Raji (cell line): ENCODE measurements around the gene POU2AF3.

Experiments used
- POLR2A ChIP-seq: IDR thresholded peaks from 2 replicates; pipeline ENCODE4 v1.6.1; 2011; ENCODE audit warnings: low read depth, low read length, control low read depth; ENCODE audit not compliant: insufficient read depth

Gene POU2AF3

GRCh38 chr11:111310723-111311122, 12.4 kb downstream of the POU2AF3 start:
- TF ChIP-seq POLR2A = no peak

DNA sequence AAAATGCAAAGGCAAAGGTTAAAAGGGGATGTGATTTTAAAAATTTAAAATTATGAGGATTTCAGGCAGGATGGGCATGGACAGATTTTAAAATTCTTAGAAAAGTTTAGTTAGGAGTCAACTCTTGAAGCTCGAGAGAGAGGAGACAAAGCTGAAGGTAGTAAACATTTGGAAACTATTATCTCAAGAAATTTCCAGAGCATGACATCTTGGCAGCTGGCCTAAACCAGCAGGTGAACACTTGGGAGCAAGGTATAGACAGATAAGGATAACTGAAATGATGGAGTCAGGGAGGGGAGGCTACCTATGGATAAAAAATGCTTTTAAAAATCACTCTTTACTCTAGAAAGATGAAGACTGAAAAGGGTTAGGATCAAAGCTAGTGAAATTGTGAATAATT, 13.7 kb downstream of the POU2AF3 start:
- no peak for TF ChIP-seq POLR2A

GRCh38 chr11:111319296-111319695, 20.9 kb downstream of the POU2AF3 start:
- no peak for TF ChIP-seq POLR2A

DNA sequence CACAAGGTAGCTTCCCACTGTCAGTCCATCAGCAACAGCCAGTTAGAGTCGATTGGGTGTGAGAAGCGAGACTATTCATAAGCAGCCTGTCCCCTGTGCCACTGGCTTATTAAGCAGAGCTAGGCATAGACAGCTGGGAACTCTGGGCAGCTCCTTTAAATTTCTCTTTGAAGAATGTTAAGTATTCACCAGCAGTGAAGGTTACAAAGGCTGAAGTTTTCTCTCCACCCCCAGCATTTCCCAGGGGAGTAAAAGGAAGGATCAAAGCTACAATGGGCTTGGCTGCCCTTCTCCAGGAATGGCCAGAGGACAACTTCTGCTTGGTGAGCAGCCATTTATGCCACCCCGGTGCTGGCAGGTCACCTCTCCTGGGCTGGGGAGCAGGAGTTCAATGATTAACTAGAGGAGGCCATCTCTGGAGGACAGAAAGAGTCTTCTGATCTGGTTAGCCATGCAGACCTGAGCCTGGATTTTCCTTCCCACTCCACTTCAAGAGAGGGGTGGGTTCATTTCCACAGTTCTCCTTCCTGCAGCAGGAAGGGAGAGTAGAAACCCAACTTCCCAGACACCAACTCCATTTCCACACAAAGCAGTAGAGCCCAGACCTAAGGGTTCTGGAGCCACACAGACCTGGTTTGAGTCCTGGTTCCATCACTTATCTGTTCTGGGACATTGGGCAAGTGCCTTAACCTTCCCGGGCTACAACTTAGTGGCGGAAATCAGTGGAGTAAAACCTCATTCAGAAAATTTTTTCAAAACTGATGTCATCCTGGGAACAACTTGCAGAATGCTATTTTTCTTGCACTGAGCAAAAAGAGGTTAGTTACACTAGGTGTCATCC, 22.6 kb downstream of the POU2AF3 start:
- no peak for TF ChIP-seq POLR2A

DNA sequence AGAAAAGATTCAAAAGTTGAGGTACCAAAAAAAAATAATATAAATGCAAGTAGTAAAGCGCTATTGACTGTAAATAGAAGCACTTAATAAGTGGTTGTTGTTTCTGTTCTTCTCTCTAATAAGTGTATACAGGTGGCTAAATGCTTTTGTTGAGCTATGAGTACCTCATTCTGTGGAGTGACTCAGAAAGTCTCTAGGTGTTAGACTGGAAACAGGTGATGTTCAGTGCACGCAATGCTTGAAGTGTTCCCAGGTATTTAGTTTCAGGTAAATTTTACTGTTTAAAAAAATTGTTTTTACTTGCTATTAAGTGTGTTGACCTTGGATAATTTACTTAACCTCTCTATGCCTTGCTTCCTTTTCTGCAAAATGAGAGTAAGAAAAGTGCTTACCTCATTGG, 24.2 kb downstream of the POU2AF3 start:
- no peak for TF ChIP-seq POLR2A

DNA sequence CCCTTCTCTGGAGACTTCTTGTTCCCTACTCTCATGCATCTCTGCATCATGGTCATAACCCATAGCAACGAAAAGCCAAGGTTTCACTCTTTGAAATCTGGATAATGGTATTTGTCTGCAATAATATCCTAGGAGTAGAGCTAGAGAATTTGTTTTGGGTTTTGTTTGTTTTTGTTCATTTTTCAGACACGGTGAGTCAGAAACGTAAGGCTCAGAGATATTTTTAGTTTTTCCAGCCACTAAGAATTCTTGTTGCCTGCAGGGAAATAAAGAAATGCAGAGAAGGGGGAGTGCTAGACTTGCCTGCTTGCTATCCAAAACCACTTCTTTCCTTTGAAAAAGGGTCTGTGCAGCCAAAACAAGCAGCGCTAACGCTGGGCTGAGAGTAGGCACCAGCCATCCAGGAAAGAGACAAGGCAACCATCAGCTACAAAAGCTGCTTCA, 26.0 kb downstream of the POU2AF3 start:
- no peak for TF ChIP-seq POLR2A

DNA sequence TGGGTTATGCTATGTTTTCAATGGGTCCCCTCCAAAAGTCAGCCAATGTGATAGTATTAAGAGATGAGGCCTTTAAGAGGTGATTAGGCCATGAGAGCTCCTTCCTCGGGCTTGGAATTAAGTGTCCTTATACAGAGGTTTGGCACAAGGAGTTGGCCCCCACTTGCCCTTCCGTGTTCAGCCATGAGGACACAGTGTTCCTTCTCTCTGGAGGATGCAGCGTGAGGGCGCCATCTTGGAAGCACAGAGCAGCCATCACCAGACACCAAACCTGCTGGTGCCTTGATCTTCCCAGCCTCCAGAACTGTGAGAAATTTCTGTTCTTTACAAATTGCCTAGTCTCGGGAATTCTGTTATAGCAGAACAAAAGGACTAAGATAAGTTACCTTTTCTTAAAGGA, 26.9 kb downstream of the POU2AF3 start:
- TF ChIP-seq POLR2A = no peak

DNA sequence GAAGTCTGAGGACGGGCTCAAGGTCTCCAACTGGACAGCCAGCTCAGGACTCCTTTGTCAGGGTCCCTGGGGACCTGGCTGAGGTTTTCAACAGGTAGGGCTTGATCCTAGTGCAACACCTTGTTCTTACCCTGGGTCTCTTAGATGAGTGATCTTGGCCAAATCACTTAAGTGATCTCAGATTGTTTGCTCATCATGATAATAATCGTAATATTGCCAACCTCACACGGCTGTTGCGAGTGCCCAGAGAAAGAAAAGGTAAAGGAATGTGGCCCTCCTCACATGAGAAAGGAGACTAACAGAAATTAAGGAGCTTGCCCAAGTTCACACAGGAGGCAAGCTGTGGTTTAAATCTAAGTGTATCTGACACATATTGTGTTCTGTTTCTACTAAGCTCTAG, 28.5 kb downstream of the POU2AF3 start:
- TF ChIP-seq POLR2A = no peak

DNA sequence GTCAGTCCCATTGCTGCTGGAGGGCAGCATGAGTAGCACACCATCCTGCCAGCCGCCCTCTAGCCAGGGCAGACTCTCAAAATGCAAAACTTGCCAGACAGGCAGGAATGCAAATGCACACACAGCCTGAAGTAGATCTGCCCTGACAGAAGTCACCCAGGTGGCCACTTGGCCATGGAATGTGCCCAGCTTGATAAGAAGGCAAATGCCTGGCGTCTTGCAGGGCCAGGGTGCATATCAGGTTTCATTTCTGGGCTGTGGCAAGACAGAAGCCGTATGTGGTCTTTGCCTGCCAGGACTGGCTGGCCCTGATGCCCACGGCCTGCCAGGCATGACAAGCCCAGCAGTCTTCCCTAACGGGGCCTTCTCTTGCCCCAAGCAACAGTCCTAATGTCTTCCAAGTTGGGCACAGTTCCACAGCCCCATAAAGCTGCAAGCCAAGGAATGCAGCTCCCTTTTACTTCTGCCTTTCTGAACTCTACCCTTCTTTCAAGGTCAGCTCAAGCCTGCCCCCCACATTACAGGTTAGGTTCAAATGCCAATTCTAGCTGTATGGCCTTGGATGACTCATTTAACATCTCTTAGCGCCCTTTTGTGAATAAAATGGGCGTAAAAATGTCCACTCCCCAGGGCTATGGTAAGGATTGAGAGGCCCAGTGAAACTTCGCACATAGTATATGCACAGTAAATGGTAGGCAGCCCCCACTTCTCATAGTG, 29.7 kb downstream of the POU2AF3 start:
- no peak for TF ChIP-seq POLR2A

DNA sequence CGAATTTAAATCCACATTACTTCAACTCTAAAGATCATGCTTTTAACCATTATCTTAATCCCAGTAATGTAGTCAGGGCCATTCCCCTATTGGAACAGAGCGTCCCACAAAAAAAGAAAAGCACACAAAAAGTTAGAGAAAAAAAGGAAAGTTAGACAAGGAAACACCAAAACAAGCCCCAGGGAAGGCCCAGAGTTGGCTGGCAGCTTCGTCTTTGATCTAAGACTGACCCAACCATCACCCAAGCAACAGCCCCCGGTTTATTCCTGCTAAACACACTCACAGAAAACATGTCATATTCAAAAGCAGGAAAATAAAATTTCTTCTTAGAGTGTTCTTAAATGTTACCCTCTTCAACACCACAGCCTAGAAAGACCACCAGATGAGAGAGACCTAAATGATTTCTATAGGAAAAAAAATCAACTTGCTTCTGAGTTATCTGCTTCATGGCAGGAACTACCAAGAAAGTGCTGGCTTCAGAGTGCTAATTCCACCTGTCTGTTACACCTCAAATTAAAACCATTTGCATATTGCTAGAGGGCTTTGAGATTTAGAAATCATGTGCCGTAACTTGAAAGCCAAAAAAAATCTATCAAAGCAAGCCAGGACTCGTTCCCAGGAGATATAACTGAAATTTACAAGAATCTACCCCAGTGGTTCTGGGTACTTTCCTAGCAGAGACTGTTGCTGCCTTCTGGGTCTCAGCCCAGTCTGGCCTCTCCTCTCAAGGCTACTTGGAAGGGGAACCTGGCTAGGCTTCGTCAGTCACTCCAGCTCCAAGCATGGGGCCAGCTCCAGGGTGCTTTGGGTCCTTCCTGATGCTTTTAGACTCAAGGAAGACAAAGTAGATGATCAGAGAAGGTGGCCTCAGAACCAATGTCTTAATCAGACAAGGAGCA, 31.2 kb downstream of the POU2AF3 start:
- TF ChIP-seq POLR2A = no peak

- no peak for TF ChIP-seq POLR2A
Measured at GRCh38 chr11:111330234-111330893, 32.0 kb downstream of the POU2AF3 start.

GRCh38 chr11:111331711-111332479, 33.5 kb downstream of the POU2AF3 start:
- TF ChIP-seq POLR2A = no peak

DNA sequence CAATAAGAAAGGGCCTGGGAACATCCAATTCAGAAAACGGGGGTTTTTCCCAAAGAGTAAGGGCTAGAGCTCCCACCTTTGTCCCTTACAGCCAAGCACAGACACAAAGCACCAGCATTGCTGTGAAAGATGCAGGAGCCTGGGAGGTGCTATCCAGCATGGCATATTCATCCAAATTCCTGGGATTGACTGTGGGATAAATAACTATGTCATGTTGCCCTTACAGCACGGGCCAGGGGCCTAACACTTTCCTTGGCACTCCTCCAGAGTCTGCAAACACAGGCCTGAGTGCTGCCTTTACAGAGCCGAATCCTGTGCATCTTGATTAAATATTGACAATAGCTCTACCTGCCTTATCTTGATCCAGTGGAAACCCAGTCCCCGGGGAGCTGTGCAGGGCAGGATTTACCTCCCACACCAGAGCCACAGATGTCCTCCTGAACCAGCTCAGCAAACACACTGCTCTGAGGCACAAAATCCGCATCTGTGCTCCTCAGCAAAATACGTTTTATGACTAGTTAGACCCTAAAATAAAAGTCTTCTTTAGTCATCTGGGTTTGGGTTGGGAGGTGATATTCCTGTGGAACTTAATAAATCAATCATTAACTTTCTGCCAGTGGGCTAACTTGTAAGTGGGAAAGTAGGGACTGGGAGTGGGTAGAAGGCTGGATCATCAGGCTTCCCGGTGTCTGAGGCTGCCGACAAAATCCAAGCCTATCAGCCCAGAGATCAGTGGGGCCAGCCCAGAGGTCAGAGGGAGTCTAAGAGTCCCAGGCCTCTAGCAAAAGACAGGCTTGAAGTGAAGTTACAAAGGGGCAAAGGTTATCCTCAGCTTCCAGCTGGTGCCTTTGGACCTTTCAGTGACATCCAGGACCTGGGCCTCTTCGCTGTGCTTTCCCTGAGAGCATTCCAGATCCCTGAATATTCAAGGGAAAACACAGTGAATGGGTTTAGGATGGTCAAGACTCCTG, 36.5 kb downstream of the POU2AF3 start:
- no peak for TF ChIP-seq POLR2A

GRCh38 chr11:111335549-111335948, 37.2 kb downstream of the POU2AF3 start:
- no peak for TF ChIP-seq POLR2A
